Measurements from ENCODE around the gene IZUMO4.

DNA sequence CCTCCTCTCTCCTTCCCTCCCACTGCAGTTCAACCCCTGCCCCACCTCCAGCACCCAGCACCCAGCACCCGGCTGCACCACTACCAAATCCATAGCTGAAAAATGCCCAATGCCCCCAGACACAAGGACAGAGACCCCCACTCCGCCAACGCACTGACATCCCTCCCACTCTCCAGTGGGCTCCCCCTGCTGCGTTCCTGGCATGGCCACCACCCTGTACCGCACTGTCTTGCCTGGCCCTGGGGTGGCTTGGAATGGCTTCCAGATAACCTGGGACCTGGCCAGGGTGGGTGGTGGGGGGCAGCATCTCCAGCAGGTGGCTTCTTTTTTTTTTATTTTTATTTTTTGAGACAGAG lies 39.9 kb upstream of the IZUMO4 start:
- TF ChIP-seq EZH2phosphoT487 (IDR thresholded peaks at IDR 0.05; ENCODE audit: low read length) = no peak
- TF ChIP-seq, protein P1, sequence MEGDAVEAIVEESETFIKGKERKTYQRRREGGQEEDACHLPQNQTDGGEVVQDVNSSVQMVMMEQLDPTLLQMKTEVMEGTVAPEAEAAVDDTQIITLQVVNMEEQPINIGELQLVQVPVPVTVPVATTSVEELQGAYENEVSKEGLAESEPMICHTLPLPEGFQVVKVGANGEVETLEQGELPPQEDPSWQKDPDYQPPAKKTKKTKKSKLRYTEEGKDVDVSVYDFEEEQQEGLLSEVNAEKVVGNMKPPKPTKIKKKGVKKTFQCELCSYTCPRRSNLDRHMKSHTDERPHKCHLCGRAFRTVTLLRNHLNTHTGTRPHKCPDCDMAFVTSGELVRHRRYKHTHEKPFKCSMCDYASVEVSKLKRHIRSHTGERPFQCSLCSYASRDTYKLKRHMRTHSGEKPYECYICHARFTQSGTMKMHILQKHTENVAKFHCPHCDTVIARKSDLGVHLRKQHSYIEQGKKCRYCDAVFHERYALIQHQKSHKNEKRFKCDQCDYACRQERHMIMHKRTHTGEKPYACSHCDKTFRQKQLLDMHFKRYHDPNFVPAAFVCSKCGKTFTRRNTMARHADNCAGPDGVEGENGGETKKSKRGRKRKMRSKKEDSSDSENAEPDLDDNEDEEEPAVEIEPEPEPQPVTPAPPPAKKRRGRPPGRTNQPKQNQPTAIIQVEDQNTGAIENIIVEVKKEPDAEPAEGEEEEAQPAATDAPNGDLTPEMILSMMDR (IDR thresholded peaks at IDR 0.05; ENCODE audit: low read length) = no peak
